ENCODE results near the gene SNX3. TPM values are rescaled to one million over a fixed set of nuclear protein-coding genes. Genes with fewer than 3 reads are reported as not detected.

Gene SNX3
- total and polyA plus RNA-seq, 10 donors = 132 to 236 (median 170) TPM

- no peaks in the 10 kb centered on the region for H3K9me3 ChIP-seq
- no peak overlapping the region for H3K4me3 ChIP-seq
- intact Hi-C loops (cut with DNase I; ENCODE audit: low total_unique reads) = no loop called here
- TF ChIP-seq POLR2AphosphoS5 (IDR thresholded peaks at IDR 0.05) (no peak), POLR2A (IDR thresholded peaks at IDR 0.05) (no peak), CTCF (IDR thresholded peaks at IDR 0.05 in 8 of 11, conservative IDR thresholded peaks at IDR 0.05 in 3 of 11) (no peak)
- DNase-seq = no peak
- peaks cover 24 to 100% (median 98%) of the 10 kb centered on the region in 7 donors for H3K27me3 ChIP-seq (replicated peaks in 1 of 7)
- WGBS, 5 donors = 4 to 9% (median 6%) methylated on average over 5 to 6 of the region's 6 CpGs
- peaks cover 33 to 51% (median 45%) of the 10 kb centered on the region in 6 donors for H3K4me1 ChIP-seq
- H3K27ac ChIP-seq = no peak overlapping the region
- no peaks in the 10 kb centered on the region for H3K36me3 ChIP-seq
These were observed 97.6 kb downstream of the SNX3 start for GRCh38 chr6:108163267-108163643.

- TF ChIP-seq POLR2A (IDR thresholded peaks at IDR 0.05) = no peak
- no peak for TF ChIP-seq POLR2AphosphoS5 (IDR thresholded peaks at IDR 0.05)
- no peak for TF ChIP-seq CTCF (IDR thresholded peaks at IDR 0.05 in 8 of 11, conservative IDR thresholded peaks at IDR 0.05 in 3 of 11)
- peaks cover 29 to 51% (median 44%) of the 10 kb centered on the region in 6 donors for H3K4me1 ChIP-seq
- H3K4me3 ChIP-seq = no peak overlapping the region
- 7 to 14% (median 12%) methylated on average over 3 of the region's 3 CpGs for WGBS, 5 donors
- peaks cover 28 to 100% (median 98%) of the 10 kb centered on the region in 7 donors for H3K27me3 ChIP-seq (replicated peaks in 1 of 7)
- H3K36me3 ChIP-seq = no peaks in the 10 kb centered on the region
- no peaks in the 10 kb centered on the region for H3K9me3 ChIP-seq
- H3K27ac ChIP-seq = no peak overlapping the region
- intact Hi-C loops (cut with DNase I; ENCODE audit: low total_unique reads) = no loop called here
- no peak for DNase-seq
These were observed 99.0 kb downstream of the SNX3 start for GRCh38 chr6:108161724-108162282.

Small RNAs within 50 kb of the gene (small RNA-seq; reads per million reads assigned to genes)
- 0 reads per million in 4 donors for gene RNA5SP212
- 0 reads per million in 4 donors for gene RNU6-1144P
- 0 reads per million in 4 donors for gene Z98742.2

Other genes starting within 250 kb of the SNX3 start
- 100 to 1,000 TPM in 3 of 7 donors, 10 to 100 TPM in 4; 51.2 to 146 (median 65.7) TPM for gene OSTM1, start 186.3 kb downstream of the SNX3 start, total RNA-seq
- gene OSTM1, start 186.3 kb downstream of the SNX3 start, polyA plus RNA-seq = 10 to 100 TPM; 12.5 to 15.3 (median 14.5) TPM
- not detected for gene NR2E1, start 95.0 kb downstream of the SNX3 start, total RNA-seq
- gene NR2E1, start 95.0 kb downstream of the SNX3 start, polyA plus RNA-seq = not detected
- 10 to 100 TPM in 2 of 7 donors, 1 to 10 TPM in 5; 4.1 to 13.0 (median 5.6) TPM for gene AFG1L, start 34.0 kb upstream of the SNX3 start, total RNA-seq
- gene AFG1L, start 34.0 kb upstream of the SNX3 start, polyA plus RNA-seq = 1 to 10 TPM; 1.8 to 2.3 (median 2.1) TPM